ENCODE results near the gene DYNC2H1.

The DYNC2H1 gene

DNA sequence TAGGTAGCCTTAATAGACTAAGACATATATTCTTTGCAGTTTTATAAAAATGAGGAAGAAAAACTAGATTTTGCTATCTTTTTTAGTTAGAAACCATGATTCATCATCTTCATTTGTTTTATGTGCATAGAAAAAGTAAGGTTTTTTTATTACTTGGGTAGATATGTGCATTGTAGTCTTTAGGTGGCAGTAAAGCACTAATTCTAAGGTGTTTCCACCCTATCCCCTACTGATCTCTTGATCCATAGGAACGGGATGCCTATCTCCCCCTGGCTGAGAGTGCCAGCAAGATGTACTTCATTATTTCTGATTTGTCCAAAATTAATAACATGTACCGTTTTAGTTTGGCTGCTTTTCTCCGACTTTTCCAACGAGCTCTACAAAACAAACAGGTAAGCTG is 148.1 kb downstream of the DYNC2H1 start:
- TF ChIP-seq, protein P1, sequence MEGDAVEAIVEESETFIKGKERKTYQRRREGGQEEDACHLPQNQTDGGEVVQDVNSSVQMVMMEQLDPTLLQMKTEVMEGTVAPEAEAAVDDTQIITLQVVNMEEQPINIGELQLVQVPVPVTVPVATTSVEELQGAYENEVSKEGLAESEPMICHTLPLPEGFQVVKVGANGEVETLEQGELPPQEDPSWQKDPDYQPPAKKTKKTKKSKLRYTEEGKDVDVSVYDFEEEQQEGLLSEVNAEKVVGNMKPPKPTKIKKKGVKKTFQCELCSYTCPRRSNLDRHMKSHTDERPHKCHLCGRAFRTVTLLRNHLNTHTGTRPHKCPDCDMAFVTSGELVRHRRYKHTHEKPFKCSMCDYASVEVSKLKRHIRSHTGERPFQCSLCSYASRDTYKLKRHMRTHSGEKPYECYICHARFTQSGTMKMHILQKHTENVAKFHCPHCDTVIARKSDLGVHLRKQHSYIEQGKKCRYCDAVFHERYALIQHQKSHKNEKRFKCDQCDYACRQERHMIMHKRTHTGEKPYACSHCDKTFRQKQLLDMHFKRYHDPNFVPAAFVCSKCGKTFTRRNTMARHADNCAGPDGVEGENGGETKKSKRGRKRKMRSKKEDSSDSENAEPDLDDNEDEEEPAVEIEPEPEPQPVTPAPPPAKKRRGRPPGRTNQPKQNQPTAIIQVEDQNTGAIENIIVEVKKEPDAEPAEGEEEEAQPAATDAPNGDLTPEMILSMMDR (IDR thresholded peaks at IDR 0.05; ENCODE audit: low read depth, low read length, missing control alignments) = peak; percentile 19
- DNase-seq (ENCODE audit: extremely low read depth, low read depth) = no peak

DNA sequence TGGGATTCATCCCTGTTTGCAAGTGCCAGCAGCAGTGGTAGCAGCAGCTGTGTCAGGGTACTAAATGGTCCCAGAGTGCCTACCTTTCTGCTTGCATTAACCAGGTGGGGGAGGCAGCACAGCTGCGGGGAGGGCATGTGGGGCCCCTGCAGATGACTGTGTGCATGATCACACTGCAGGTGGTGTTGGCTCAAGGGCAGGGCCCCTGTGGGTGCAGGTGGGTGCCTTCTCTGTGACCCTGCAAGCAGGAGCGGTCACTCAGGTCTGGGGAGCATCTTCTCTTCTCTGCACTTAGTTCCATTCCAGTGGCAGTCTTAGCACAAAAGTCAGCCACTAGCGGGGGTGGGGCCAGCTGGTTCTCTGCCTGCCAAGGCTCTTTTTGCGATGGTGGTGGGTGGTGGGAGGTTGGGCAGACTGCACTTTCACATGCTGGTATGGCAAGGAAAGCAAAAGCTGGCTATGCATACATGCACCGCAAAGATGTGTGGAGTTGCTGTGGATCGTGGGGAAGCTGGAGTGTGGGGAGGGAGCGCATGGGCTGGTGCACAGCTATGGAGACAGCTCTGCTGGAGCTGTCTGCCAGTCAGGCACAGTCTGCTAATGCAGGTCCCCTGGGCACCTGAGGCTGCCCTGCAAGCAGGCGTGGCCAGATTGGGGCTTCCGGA is 157.1 kb downstream of the DYNC2H1 start:
- H3K4me3 ChIP-seq (replicated peaks; ENCODE audit: low read depth, low read length) = no peak overlapping the region
- no peak for DNase-seq (ENCODE audit: extremely low read depth, low read depth)
- TF ChIP-seq, protein P1 (IDR thresholded peaks at IDR 0.05; ENCODE audit: low read depth, low read length, missing control alignments) = no peak

More for the DNA sequence above, 148.1 kb downstream of the DYNC2H1 start:
- no peak overlapping the region for H3K4me3 ChIP-seq (replicated peaks; ENCODE audit: low read depth, low read length)

DNA sequence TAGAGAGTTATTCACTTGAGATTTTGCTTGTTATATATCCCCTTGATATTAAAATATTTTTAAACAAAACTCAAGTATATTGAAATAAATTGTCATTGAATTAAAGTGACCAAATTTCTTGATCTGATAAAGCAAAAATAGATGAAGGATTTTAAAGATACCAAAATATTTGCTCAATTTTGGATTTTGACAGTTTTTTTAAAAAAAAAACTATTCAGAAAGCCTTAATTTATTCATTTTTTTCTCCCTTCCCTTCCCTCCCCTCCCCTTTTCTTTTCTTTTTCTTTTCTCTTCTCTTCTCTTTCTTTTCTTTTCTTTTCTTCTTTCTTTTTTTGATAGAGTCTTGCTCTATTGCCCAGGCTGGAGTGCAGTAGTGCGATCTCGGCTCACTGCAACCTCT is 163.7 kb downstream of the DYNC2H1 start:
- no peak for DNase-seq (ENCODE audit: extremely low read depth, low read depth)
- H3K4me3 ChIP-seq (replicated peaks; ENCODE audit: low read depth, low read length) = no peak overlapping the region
- TF ChIP-seq, protein P1 (IDR thresholded peaks at IDR 0.05; ENCODE audit: low read depth, low read length, missing control alignments) = no peak

DNA sequence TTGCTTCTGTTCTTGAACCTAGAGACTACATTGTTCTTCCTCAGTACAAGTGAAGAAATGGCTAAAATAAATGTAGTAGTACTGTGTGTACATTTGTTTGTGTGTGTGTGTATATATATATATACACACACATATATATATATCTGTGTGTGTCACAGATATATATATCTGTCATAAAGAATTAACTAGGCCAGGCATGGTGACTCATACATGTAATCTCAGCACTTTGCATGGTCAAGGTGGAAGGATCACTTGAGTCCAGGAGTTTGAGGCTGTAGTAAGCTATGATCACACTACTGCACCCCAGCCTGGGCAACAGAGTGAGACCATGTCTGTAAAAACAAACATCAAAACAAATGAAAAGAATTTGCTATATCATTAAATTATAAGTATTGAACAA is 164.8 kb downstream of the DYNC2H1 start:
- no peak overlapping the region for H3K4me3 ChIP-seq (replicated peaks; ENCODE audit: low read depth, low read length)
- TF ChIP-seq, protein P1 (IDR thresholded peaks at IDR 0.05; ENCODE audit: low read depth, low read length, missing control alignments) = no peak
- no peak for DNase-seq (ENCODE audit: extremely low read depth, low read depth)

DNA sequence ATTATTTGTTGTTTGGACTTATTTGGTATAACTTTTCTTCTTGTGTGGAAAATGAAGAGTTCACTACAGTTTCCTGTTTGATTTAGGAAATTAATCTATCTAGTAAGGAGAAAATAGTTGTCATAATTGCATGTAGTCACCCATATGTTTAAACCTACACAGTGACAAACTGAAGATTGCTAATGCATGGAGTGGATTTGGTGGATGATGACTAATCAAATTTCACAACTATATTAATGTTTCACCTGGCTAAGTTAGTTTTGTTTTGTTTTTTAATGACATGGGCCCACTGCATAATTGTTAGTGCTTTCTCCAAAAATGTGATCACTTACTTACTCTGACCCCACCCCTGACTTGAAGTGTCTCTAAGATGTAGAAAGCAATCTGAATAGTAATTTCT is 170.6 kb downstream of the DYNC2H1 start:
- no peak overlapping the region for H3K4me3 ChIP-seq (replicated peaks; ENCODE audit: low read depth, low read length)
- DNase-seq (ENCODE audit: extremely low read depth, low read depth) = no peak
- TF ChIP-seq, protein P1 (IDR thresholded peaks at IDR 0.05; ENCODE audit: low read depth, low read length, missing control alignments) = no peak

DNA sequence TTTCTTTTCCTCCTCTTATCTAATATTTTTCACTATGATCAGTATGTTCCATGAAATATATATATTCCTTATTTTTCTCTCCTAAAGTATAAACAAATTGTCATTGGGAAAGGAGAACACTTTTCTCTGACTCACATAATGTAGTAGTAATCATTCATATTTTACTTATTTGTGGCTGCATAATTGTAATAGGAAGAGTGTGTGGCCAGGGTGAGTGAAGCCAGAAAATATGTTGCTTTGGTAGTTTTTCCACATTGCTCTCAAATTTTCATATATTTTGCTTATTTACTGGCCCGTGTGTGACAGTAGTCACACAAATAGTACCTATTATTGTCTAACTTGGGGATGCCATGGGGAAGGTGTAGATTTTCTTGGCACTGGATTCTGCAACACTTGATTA is 172.1 kb downstream of the DYNC2H1 start:
- no peak for DNase-seq (ENCODE audit: extremely low read depth, low read depth)
- TF ChIP-seq, protein P1 (IDR thresholded peaks at IDR 0.05; ENCODE audit: low read depth, low read length, missing control alignments) = no peak
- no peak overlapping the region for H3K4me3 ChIP-seq (replicated peaks; ENCODE audit: low read depth, low read length)

DNA sequence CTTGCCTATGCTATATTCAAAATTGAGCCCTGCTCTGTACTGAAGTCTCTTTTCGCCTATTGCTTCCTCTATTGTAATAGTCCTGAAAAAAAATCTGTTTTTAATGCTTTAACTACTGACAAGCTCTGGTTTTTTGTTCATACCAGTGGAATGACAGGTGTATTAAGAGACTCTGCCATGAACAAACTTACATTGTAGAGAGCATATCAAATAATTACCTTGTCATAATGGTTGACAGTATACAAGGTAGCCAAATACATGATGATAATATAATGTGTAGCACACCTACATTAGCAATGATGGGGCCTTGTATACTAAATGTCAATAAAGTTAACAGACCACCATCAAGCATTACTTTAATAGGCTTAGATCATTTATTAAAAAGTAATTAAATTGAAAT is 175.0 kb downstream of the DYNC2H1 start:
- TF ChIP-seq, protein P1 (IDR thresholded peaks at IDR 0.05; ENCODE audit: low read depth, low read length, missing control alignments) = no peak
- H3K4me3 ChIP-seq (replicated peaks; ENCODE audit: low read depth, low read length) = no peak overlapping the region
- DNase-seq (ENCODE audit: extremely low read depth, low read depth) = no peak
